ELR (cell line): Measurements from ENCODE around the gene CDH12.
A peak's percentile ranks its signal among the peaks of the same experiment; 100 is the strongest.
"Not testable (repeated sequence)": the region's sequence is repeated elsewhere in the genome, so short reads cannot be mapped to it uniquely, and the experiment has no call there.

Source experiments
- DNase-seq: peaks from one replicate; pipeline ENCODE4 v3.0.0-alpha.2; 2015; ENCODE audit warnings: low read depth

CDH12 gene

GRCh38 chr5:22001097-22001496 lies 852.0 kb downstream of the CDH12 start:
- not testable (repeated sequence) for DNase-seq

- not testable (repeated sequence) for DNase-seq
These were observed 867.3 kb downstream of the CDH12 start for GRCh38 chr5:21985799-21986198.

- not testable (repeated sequence) for DNase-seq
These were observed 901.6 kb downstream of the CDH12 start for GRCh38 chr5:21951571-21951970.

- no peak for DNase-seq
These were observed 922.0 kb downstream of the CDH12 start for GRCh38 chr5:21931116-21931515.

- DNase-seq, result peak; percentile 50
These were observed 933.6 kb downstream of the CDH12 start for GRCh38 chr5:21919414-21920022.

DNA sequence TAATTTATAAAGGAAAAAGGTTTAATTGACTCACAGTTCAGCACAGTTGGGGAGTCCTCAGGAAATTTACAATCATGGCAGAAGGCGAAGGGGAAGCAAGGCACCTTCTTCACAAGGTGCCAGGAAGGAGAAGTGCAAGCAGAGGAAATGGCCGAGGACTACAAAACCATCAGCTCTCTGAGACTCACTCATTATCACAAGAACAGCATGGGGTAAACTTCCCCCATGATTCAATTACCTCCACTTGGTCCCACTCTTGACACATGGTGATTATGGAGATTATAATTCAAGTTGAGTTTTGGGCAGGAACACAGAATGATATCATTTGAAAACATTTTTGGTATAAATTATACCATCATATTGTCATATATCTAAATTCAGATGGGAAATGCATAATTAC lies 934.7 kb downstream of the CDH12 start:
- DNase-seq, result no peak

GRCh38 chr5:21910731-21911130 lies 942.4 kb downstream of the CDH12 start:
- DNase-seq, result no peak

GRCh38 chr5:21895766-21896350 lies 957.3 kb downstream of the CDH12 start:
- no peak for DNase-seq

DNA sequence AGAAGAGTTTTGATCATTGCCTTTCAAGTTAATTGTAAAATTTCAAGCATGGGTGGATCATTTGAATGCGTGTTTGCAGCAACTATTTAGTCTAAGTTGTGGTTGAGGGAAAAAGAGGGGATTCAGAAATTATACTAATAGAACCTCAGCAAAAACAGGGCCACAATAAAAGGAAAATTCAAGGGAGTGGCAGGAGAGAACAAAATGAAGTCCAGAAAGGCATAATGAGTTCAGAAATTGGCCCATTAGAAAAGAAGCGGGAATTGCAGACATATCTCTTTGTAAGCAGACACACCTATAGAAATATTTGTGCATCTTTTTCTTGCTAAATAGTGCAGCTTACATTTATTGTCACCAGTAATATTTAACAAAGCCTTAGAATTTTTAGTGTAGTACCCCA lies 960.0 kb downstream of the CDH12 start:
- no peak for DNase-seq

GRCh38 chr5:21889581-21889980 lies 963.6 kb downstream of the CDH12 start:
- no peak for DNase-seq

- no peak for DNase-seq
These were observed 970.9 kb downstream of the CDH12 start for GRCh38 chr5:21882074-21882745.

DNA sequence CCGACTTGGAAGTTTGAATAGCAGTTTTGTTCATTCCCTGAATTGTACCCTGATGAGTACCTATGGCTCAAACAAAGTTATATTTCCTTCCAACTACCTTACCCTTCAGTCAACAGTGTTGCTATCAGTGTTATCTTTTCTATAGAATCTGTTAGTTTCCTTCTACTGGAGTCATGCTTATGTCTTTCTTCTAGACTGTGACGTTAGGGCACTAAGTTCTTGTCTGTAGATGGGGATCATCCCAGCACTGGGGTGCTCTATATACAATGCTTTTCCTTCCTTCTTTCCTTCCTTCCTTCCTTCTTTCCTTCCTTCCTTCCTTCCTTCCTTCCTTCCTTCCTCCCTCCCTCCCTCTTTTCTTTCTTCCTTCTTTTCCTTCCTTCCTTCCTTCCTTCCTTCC lies 973.0 kb downstream of the CDH12 start:
- DNase-seq, result no peak

GRCh38 chr5:21862986-21863385 lies 990.2 kb downstream of the CDH12 start:
- DNase-seq, result no peak

DNA sequence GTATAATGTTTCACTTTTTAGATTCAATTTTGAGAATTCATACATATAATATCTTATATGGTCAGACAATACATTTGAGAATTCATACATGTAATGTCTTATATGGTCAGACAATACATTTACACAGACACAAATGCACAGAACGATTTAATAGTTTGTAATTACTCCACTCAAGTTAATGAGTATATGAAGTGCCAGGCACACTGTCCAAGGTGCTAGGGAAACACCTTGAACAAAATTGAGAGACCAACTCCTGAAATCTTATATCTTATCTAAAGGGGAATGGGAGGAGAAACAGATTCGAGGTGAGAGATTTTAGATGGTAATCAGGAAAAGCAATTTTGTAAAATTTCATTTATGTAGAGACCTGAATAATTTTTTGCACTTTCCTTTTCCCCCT lies 994.7 kb downstream of the CDH12 start:
- no peak for DNase-seq

DNA sequence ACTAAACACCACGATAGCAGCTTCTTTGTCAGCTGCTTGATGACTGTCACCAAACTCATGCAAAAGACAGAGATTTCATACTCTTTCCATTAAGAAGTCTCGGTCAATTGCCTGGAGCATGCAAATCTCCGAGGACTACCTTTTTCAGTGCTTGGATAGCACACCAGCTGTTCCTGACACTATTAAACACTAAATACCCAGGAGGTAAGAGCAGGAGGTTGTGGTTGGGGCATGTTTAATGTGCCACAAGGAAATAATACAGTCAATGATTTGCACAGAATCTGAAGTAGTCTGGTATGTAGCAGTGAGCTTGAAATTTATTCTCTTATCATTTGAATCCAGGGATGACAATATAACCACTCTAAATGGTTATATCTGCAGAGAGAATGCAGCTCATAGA lies 996.2 kb downstream of the CDH12 start:
- no peak for DNase-seq

- no peak for DNase-seq
These were observed 1005.8 kb downstream of the CDH12 start for GRCh38 chr5:21847300-21847699.

GRCh38 chr5:21844960-21845359 lies 1008.2 kb downstream of the CDH12 start:
- no peak for DNase-seq

DNA sequence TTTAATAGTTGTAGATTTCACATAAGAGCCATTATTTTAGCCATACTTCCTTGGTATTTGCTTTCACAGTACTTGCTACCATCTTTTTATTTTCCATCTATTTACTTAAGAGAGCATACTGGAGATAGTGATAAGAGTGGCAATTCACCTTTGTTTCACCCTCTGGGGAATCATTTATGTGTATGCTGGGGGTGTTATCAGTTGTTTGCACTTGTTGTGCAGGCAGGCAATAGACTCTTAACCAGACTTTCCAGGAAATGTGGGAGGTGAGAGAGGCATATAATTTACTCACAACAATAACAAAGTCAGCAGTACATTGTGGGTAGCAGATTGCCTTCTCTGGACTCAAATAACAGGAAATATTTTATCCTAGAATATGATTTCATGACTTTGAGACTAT lies 1018.3 kb downstream of the CDH12 start:
- DNase-seq, result no peak

DNA sequence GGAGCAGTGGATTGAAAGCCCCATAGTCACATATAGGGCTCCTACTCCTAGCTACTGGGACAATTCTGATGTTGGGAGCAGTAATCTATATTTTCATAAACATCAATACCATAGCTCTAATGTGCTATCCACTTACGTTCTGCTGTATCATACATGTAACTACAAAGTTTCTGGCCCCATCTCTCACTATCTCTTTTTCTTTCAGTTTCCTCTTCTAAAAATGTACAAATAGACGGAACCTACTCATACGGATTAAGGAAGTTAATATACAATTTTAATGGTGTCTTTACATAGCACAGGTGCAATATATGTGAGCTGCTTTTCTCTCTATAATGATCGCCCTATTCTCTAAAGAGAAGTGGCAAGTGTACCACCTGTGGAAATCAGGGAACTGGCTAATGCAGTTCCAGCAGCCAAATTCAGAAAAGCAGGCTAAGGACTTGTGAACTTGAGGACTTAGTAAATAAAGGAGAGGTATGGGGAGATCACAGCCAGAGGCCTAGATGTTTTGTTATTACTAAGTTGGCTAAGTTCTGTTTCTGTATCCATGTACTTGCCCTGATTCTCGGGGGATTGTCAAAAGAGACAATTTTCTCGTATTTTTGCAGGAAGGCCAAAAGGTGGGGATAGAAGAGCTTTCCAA lies 1021.9 kb downstream of the CDH12 start:
- no peak for DNase-seq

GRCh38 chr5:21826884-21827283 lies 1026.3 kb downstream of the CDH12 start:
- no peak for DNase-seq

DNA sequence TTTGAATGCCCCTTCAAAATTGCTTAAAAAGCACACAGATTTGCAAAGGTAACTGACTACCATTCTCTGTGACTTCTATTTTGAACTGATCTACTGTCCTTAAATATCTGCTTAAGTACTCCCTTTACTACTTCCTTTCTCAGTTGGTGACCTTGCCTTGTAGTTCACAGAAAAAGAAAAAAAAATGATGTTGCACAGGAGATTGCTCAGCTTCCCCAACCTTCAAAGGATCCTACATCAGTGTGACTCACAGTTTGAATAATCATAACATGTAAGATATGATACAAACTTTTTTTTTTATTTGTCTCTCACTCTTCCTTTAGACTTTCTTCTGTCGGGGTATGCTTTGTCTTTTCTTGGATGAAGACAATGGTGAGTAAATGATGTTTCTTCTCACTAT lies 1029.6 kb downstream of the CDH12 start:
- peak; percentile 69 for DNase-seq

DNA sequence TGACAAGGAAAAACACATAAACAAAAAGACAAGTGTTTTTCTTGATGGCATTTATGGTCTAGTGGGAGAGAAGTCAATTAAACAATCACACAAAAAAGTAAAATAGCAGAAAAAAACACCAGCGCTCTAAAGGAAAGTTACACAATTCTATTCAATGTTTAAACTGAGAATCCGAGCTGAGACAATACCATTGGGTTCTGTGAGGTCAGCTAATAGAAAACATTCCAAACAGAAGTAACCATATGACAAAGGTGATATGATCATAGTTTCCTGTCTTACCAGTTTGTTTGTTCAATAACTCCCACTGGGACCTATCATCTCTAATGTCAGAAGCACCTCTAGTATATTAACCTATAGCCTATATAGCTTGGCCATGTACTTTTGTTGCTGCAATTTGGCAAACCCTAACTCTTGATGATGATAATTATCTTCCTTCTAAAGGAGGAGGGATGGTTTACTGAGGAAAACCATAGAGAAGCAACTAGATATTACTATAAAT lies 1030.0 kb downstream of the CDH12 start:
- DNase-seq, result no peak

- peak; percentile 36 for DNase-seq
These were observed 1032.6 kb downstream of the CDH12 start for GRCh38 chr5:21820527-21820926.
